ENCODE measurements around the gene KIAA0753.

Gene KIAA0753

GRCh38 chr17:6547336-6547735 is 93.2 kb downstream of the KIAA0753 start:
- H3K36me3 ChIP-seq (ENCODE audit: low read length), result no peaks in the 10 kb centered on the region
- H3K9ac ChIP-seq (ENCODE audit: low read length), result no peak overlapping the region
- H4K20me1 ChIP-seq (ENCODE audit: low read depth, low read length), result no peaks in the 10 kb centered on the region
- no peaks in the 10 kb centered on the region for H3F3A ChIP-seq (ENCODE audit: insufficient read depth)
- H3K9me3 ChIP-seq (ENCODE audit: insufficient read depth, low read length), result no peaks in the 10 kb centered on the region
- H3K27ac ChIP-seq (ENCODE audit: low read depth, low read length), result no peak overlapping the region
- no peak overlapping the region for H3K4me2 ChIP-seq (ENCODE audit: low read depth, low read length, poor library complexity, severe bottlenecking)
- no peaks in the 10 kb centered on the region for H3K27me3 ChIP-seq (ENCODE audit: low read length)
- TF ChIP-seq CTCF (IDR thresholded peaks at IDR 0.05; ENCODE audit: insufficient read depth, low read length, poor library complexity, severe bottlenecking) (no peak), EZH2phosphoT487 (conservative IDR thresholded peaks at IDR 0.05; ENCODE audit: low read length) (no peak)
- H3K4me3 ChIP-seq (ENCODE audit: insufficient read depth, low read length, poor library complexity, severe bottlenecking), result no peak overlapping the region
- no peaks in the 10 kb centered on the region for H3K9me2 ChIP-seq (replicated peaks; ENCODE audit: insufficient read depth, low read length)
- H2AFZ ChIP-seq (ENCODE audit: low read depth, low read length, severe bottlenecking), result no peak overlapping the region
- H3K79me2 ChIP-seq (ENCODE audit: insufficient read depth, low read length), result no peaks in the 10 kb centered on the region

- H3K79me2 ChIP-seq (ENCODE audit: insufficient read depth, low read length), result no peaks in the 10 kb centered on the region
- H3K27me3 ChIP-seq (ENCODE audit: low read length), result no peaks in the 10 kb centered on the region
- no peak overlapping the region for H3K9ac ChIP-seq (ENCODE audit: low read length)
- H3K4me2 ChIP-seq (ENCODE audit: low read depth, low read length, poor library complexity, severe bottlenecking), result no peak overlapping the region
- no peaks in the 10 kb centered on the region for H3K9me3 ChIP-seq (ENCODE audit: insufficient read depth, low read length)
- no peak overlapping the region for H2AFZ ChIP-seq (ENCODE audit: low read depth, low read length, severe bottlenecking)
- H3K4me3 ChIP-seq (ENCODE audit: insufficient read depth, low read length, poor library complexity, severe bottlenecking), result no peak overlapping the region
- H3K9me2 ChIP-seq (replicated peaks; ENCODE audit: insufficient read depth, low read length), result no peaks in the 10 kb centered on the region
- no peak overlapping the region for H3K27ac ChIP-seq (ENCODE audit: low read depth, low read length)
- no peaks in the 10 kb centered on the region for H3K36me3 ChIP-seq (ENCODE audit: low read length)
- TF ChIP-seq EZH2phosphoT487 (conservative IDR thresholded peaks at IDR 0.05; ENCODE audit: low read length), result no peak
- no peak for TF ChIP-seq CTCF (IDR thresholded peaks at IDR 0.05; ENCODE audit: insufficient read depth, low read length, poor library complexity, severe bottlenecking)
- H3F3A ChIP-seq (ENCODE audit: insufficient read depth), result no peaks in the 10 kb centered on the region
- H4K20me1 ChIP-seq (ENCODE audit: low read depth, low read length), result no peaks in the 10 kb centered on the region
These were observed 94.3 kb downstream of the KIAA0753 start for GRCh38 chr17:6546069-6546718.

- no peak overlapping the region for H3K4me2 ChIP-seq (ENCODE audit: low read depth, low read length, poor library complexity, severe bottlenecking)
- no peaks in the 10 kb centered on the region for H3K79me2 ChIP-seq (ENCODE audit: insufficient read depth, low read length)
- H3K9me3 ChIP-seq (ENCODE audit: insufficient read depth, low read length), result no peaks in the 10 kb centered on the region
These were observed 95.2 kb downstream of the KIAA0753 start for GRCh38 chr17:6545291-6545690.

More at GRCh38 chr17:6545291-6545690, 95.2 kb downstream of the KIAA0753 start:
- no peak overlapping the region for H2AFZ ChIP-seq (ENCODE audit: low read depth, low read length, severe bottlenecking)
- TF ChIP-seq CTCF (IDR thresholded peaks at IDR 0.05; ENCODE audit: insufficient read depth, low read length, poor library complexity, severe bottlenecking) (no peak), EZH2phosphoT487 (conservative IDR thresholded peaks at IDR 0.05; ENCODE audit: low read length) (no peak)
- H3K4me3 ChIP-seq (ENCODE audit: insufficient read depth, low read length, poor library complexity, severe bottlenecking), result no peak overlapping the region
- H3F3A ChIP-seq (ENCODE audit: insufficient read depth), result no peaks in the 10 kb centered on the region
- H3K36me3 ChIP-seq (ENCODE audit: low read length), result no peaks in the 10 kb centered on the region
- H4K20me1 ChIP-seq (ENCODE audit: low read depth, low read length), result no peaks in the 10 kb centered on the region
- no peaks in the 10 kb centered on the region for H3K9me2 ChIP-seq (replicated peaks; ENCODE audit: insufficient read depth, low read length)
- no peaks in the 10 kb centered on the region for H3K27me3 ChIP-seq (ENCODE audit: low read length)
- H3K9ac ChIP-seq (ENCODE audit: low read length), result no peak overlapping the region
- no peak overlapping the region for H3K27ac ChIP-seq (ENCODE audit: low read depth, low read length)
